OCI-LY1 (cell line): ENCODE results near the gene TBL1Y.

Experiments
- H2AFZ ChIP-seq: fragments of 200-600 bp; sonication (generic), shearing (Covaris generic); 2 replicates; pipeline ENCODE4 v1.6.0; 2014; ENCODE audit warnings: antibody characterized with exemption, mild to moderate bottlenecking, low read length
- H3F3A ChIP-seq: fragments of 200-600 bp; sonication (generic), shearing (Covaris generic); 2 replicates; pipeline ENCODE4 v1.6.0; 2014; ENCODE audit warnings: mild to moderate bottlenecking, antibody characterized with exemption, low read length, moderate library complexity; ENCODE audit not compliant: insufficient read depth
- H3K27ac ChIP-seq: fragments of 200-600 bp; sonication (generic); 2 replicates; pipeline ENCODE4 v1.5.1; 2014; ENCODE audit warnings: low read length, mixed run types, mild to moderate bottlenecking, low read depth; ENCODE audit not compliant: poor library complexity, severe bottlenecking
- H3K27me3 ChIP-seq: fragments of 200-600 bp; sonication (generic); 2 replicates; pipeline ENCODE4 v1.6.0; 2014; ENCODE audit warnings: antibody characterized with exemption, mild to moderate bottlenecking, low read length, moderate library complexity; ENCODE audit not compliant: insufficient read depth
- H3K36me3 ChIP-seq: fragments of 200-600 bp; sonication (generic); 2 replicates; pipeline ENCODE4 v1.6.1; 2014; ENCODE audit warnings: mild to moderate bottlenecking, antibody characterized with exemption, low read length, moderate library complexity, mixed read lengths; ENCODE audit not compliant: insufficient read depth
- H3K4me1 ChIP-seq: fragments of 200-600 bp; sonication (generic); 2 replicates; pipeline ENCODE4 v1.5.1; 2014; ENCODE audit warnings: mild to moderate bottlenecking, low read length, moderate library complexity; ENCODE audit not compliant: insufficient read depth, severe bottlenecking
- H3K4me2 ChIP-seq: fragments of 200-600 bp; sonication (generic), shearing (Covaris generic); 2 replicates; pipeline ENCODE4 v1.6.1; 2014; ENCODE audit warnings: low read length
- H3K4me3 ChIP-seq: fragments of 200-600 bp; sonication (generic); 2 replicates; pipeline ENCODE4 v1.5.1; 2014; ENCODE audit warnings: low read length, low read depth, mild to moderate bottlenecking, mixed read lengths; ENCODE audit not compliant: poor library complexity, severe bottlenecking
- H3K79me2 ChIP-seq: fragments of 200-600 bp; shearing (Covaris generic); 2 replicates; pipeline ENCODE4 v1.6.1; 2016; ENCODE audit warnings: mixed run types, low read length, mixed read lengths; ENCODE audit not compliant: insufficient read depth
- H3K9ac ChIP-seq: fragments of 200-600 bp; sonication (generic), shearing (Covaris generic); 2 replicates; pipeline ENCODE4 v1.6.1; 2014; ENCODE audit warnings: mild to moderate bottlenecking, low read length, mixed read lengths
- H3K9me2 ChIP-seq: fragments of 200-600 bp; sonication (generic), shearing (Covaris generic); 2 replicates; pipeline ENCODE4 v1.6.1; 2014; ENCODE audit warnings: low read depth, mild to moderate bottlenecking, low read length, mixed read lengths
- H3K9me3 ChIP-seq: fragments of 200-600 bp; shearing (Covaris generic); 2 replicates; pipeline ENCODE4 v1.6.1; 2014; ENCODE audit warnings: low read length, mixed read lengths
- H4K20me1 ChIP-seq: fragments of 200-600 bp; sonication (generic), shearing (Covaris generic); 2 replicates; pipeline ENCODE4 v1.6.0; 2016; ENCODE audit warnings: mild to moderate bottlenecking, low read length; ENCODE audit not compliant: insufficient read depth
- CTCF ChIP-seq: fragments of 200-600 bp; sonication (generic), shearing (Covaris generic); IDR thresholded peaks from 2 replicates; pipeline ENCODE4 v1.5.1; 2017; ENCODE audit warnings: mild to moderate bottlenecking, antibody characterized with exemption, low read length, moderate library complexity, mixed read lengths
- EZH2 ChIP-seq: fragments of 200-600 bp; sonication (generic), shearing (Covaris generic); IDR thresholded peaks from 2 replicates; pipeline ENCODE4 v1.8.0; 2017; ENCODE audit warnings: borderline replicate concordance, mixed run types, mild to moderate bottlenecking, antibody characterized with exemption, low read length, moderate library complexity, mixed read lengths

The TBL1Y gene

GRCh38 chrY:6949947-6950346, 39.5 kb downstream of the TBL1Y start:
- H3K9ac ChIP-seq = no peak overlapping the region
- H2AFZ ChIP-seq = no peak overlapping the region
- no peaks in the 10 kb centered on the region for H3K9me2 ChIP-seq
- H3F3A ChIP-seq = no peaks in the 10 kb centered on the region
- H3K9me3 ChIP-seq = no peaks in the 10 kb centered on the region
- no peaks in the 10 kb centered on the region for H3K27me3 ChIP-seq
- H3K4me3 ChIP-seq = no peak overlapping the region
- no peak for TF ChIP-seq EZH2
- no peak for TF ChIP-seq CTCF
- no peak overlapping the region for H3K4me2 ChIP-seq
- no peaks in the 10 kb centered on the region for H3K36me3 ChIP-seq
- H4K20me1 ChIP-seq = no peaks in the 10 kb centered on the region
- H3K4me1 ChIP-seq = no peaks in the 10 kb centered on the region
- no peaks in the 10 kb centered on the region for H3K79me2 ChIP-seq
- H3K27ac ChIP-seq = no peak overlapping the region

GRCh38 chrY:6964732-6965131, 54.2 kb downstream of the TBL1Y start:
- Histone ChIP-seq H4K20me1 (no peaks in the 10 kb centered on the region), H3K27ac (no peak overlapping the region), H3K27me3 (no peaks in the 10 kb centered on the region), H3K9ac (no peak overlapping the region), H3K4me3 (no peak overlapping the region), H3K4me1 (peaks cover 9% of the 10 kb centered on the region), H2AFZ (no peak overlapping the region), H3K4me2 (peak overlapping the region; percentile 32; the same call in 1 of the 2 replicates), H3F3A (no peaks in the 10 kb centered on the region), H3K9me3 (no peaks in the 10 kb centered on the region), H3K9me2 (no peaks in the 10 kb centered on the region), H3K36me3 (no peaks in the 10 kb centered on the region), H3K79me2 (no peaks in the 10 kb centered on the region)
- TF ChIP-seq CTCF = peak; percentile 41; the same call in 1 of the 2 replicates
- TF ChIP-seq EZH2 = no peak

GRCh38 chrY:6966521-6966920, 56.0 kb downstream of the TBL1Y start:
- Histone ChIP-seq H3K4me3 (no peak overlapping the region), H4K20me1 (no peaks in the 10 kb centered on the region), H3F3A (no peaks in the 10 kb centered on the region), H3K9me3 (no peaks in the 10 kb centered on the region), H3K9ac (no peak overlapping the region), H2AFZ (no peak overlapping the region), H3K79me2 (no peaks in the 10 kb centered on the region), H3K9me2 (no peaks in the 10 kb centered on the region), H3K27me3 (no peaks in the 10 kb centered on the region), H3K36me3 (no peaks in the 10 kb centered on the region), H3K4me2 (no peak overlapping the region), H3K4me1 (peaks cover 9% of the 10 kb centered on the region), H3K27ac (no peak overlapping the region)
- TF ChIP-seq EZH2 = no peak

- Histone ChIP-seq H3K9ac (no peak overlapping the region), H3K27ac (no peak overlapping the region), H3K4me1 (peaks cover 13% of the 10 kb centered on the region), H2AFZ (no peak overlapping the region), H3K4me2 (no peak overlapping the region), H3K4me3 (no peak overlapping the region), H3K9me2 (no peaks in the 10 kb centered on the region), H3K9me3 (no peaks in the 10 kb centered on the region), H3F3A (no peaks in the 10 kb centered on the region), H3K79me2 (no peaks in the 10 kb centered on the region), H3K36me3 (no peaks in the 10 kb centered on the region), H4K20me1 (no peaks in the 10 kb centered on the region), H3K27me3 (no peaks in the 10 kb centered on the region)
- TF ChIP-seq EZH2 = no peak
- TF ChIP-seq CTCF = no peak
Measured at GRCh38 chrY:6967736-6968135, 57.2 kb downstream of the TBL1Y start.
